ENCODE data around the gene ING2. TPM values are rescaled to one million over a fixed set of nuclear protein-coding genes. Genes with fewer than 3 reads are reported as not detected.

Gene ING2
- total and polyA plus RNA-seq, 11 donors, result 2.9 to 10.9 (median 5.4) TPM

DNA sequence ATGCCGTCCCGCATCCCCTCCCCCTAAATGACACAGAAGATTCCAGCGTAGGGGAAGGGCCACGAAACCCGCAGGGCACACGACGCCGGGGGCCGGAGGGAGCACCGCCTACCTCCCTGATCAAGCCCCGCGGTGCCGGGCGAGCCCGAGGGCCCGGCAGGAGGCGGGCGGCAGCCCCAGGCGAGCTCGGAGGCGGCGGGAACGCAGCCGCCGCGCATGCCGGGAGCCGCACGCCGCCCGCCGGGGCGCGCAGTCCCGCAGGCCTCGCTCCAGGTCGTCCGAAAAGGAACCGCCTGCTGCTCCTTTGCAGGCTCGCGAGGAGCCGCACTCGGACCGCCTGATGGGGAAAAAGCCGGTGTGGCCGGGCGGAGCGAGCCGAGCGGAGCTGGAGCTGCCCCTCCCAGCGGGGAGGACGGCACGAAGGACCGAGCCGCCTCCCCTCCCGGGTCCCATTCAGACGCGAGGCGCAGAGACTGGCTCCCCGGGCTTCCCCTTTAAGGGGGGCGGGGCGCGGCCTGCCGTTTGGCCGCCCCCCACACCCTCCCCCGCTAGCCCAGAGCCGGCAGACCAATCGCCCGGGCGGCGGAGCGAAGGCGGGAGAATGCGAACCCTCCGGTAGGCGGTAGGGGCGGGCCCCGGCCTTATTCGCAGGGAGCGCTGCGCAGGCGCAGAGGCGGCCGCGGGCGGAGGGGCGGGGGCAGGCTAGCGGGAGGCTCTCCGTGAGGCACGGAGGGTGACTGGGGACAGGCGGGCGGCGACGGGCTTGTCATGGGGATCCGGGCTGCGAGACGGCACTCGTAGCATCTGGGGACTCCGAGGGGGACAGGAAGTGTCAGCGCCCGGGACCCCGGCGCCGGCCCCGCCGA is 561 bp upstream of the ING2 start:
- Histone ChIP-seq H3K4me3 (peak overlapping the region; percentile 70 to 97 (median 90)), H3K27ac (peak overlapping the region; percentile 81 to 99 (median 96)), H3K4me1 (peaks cover 0 to 47% (median 12%) of the 10 kb centered on the region in 12 donors), H3K27me3 (no peaks in the 10 kb centered on the region), H3K9me3 (no peaks in the 10 kb centered on the region), H3K36me3 (no peaks in the 10 kb centered on the region)
- DNase-seq (peak; percentile 99 to 100 (median 99)), ATAC-seq (peak; percentile 95 to 98 (median 98))
- WGBS, 4 donors, result 0 to 1% (median 1%) methylated on average over 32 to 106 of the region's 106 CpGs
- intact Hi-C loops (cut with DNase I), result loop anchor here in 9 of 10 donors (1.0 to 10.0 kb wide), 4 partner anchors 60 to 155 kb away; partner anchors contain the start of genes RWDD4 (in 9 of the 9), TRAPPC11 (in 9 of the 9) and CDKN2AIP (in 1 of the 9)
- TF ChIP-seq, protein P1, sequence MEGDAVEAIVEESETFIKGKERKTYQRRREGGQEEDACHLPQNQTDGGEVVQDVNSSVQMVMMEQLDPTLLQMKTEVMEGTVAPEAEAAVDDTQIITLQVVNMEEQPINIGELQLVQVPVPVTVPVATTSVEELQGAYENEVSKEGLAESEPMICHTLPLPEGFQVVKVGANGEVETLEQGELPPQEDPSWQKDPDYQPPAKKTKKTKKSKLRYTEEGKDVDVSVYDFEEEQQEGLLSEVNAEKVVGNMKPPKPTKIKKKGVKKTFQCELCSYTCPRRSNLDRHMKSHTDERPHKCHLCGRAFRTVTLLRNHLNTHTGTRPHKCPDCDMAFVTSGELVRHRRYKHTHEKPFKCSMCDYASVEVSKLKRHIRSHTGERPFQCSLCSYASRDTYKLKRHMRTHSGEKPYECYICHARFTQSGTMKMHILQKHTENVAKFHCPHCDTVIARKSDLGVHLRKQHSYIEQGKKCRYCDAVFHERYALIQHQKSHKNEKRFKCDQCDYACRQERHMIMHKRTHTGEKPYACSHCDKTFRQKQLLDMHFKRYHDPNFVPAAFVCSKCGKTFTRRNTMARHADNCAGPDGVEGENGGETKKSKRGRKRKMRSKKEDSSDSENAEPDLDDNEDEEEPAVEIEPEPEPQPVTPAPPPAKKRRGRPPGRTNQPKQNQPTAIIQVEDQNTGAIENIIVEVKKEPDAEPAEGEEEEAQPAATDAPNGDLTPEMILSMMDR (IDR thresholded peaks at IDR 0.05), result peak in 8 of 12 donors; percentile 11 to 47 (median 20)
- TF ChIP-seq POLR2A (IDR thresholded peaks at IDR 0.05), result peak in 1 of 2 donors; percentile 69

- peak; percentile 53 to 70 (median 64) for ATAC-seq
- peak in 1 of 2 donors; percentile 45 for TF ChIP-seq POLR2A (IDR thresholded peaks at IDR 0.05)
- TF ChIP-seq, protein P1 (IDR thresholded peaks at IDR 0.05), result no peak
- 0 to 1% (median 1%) methylated on average over 12 to 80 of the region's 80 CpGs for whole genome bisulfite sequencing, 4 donors
Measured at GRCh38 chr4:183505611-183506388, 942 bp downstream of the ING2 start.

GRCh38 chr4:183506389-183506735 is 1.5 kb downstream of the ING2 start:
- Histone ChIP-seq H3K4me3 (peak overlapping the region; percentile 70 to 97 (median 90)), H3K36me3 (peaks cover 0 to 14% (median 12%) of the 10 kb centered on the region in 9 donors), H3K9me3 (no peaks in the 10 kb centered on the region), H3K27me3 (no peaks in the 10 kb centered on the region), H3K27ac (peak overlapping the region; percentile 81 to 99 (median 96)), H3K4me1 (peaks cover 0 to 39% (median 11%) of the 10 kb centered on the region in 12 donors)
- intact Hi-C loops (cut with DNase I), result loop anchor here in 7 of 10 donors (1.0 to 10.0 kb wide), 4 partner anchors 62 to 151 kb away; partner anchors contain the start of genes RWDD4 (in 5 of the 7), TRAPPC11 (in 5 of the 7) and CDKN2AIP (in 2 of the 7)
- ATAC-seq, result no peak
- no peak for DNase-seq
- WGBS, 4 donors, result 0 to 2% (median 0%) methylated on average over 11 to 14 of the region's 14 CpGs
- no peak for TF ChIP-seq POLR2A (IDR thresholded peaks at IDR 0.05)
- TF ChIP-seq, protein P1 (IDR thresholded peaks at IDR 0.05), result no peak

More at GRCh38 chr4:183505611-183506388, 942 bp downstream of the ING2 start:
- Histone ChIP-seq H3K27me3 (no peaks in the 10 kb centered on the region), H3K4me3 (peak overlapping the region; percentile 70 to 97 (median 90)), H3K27ac (peak overlapping the region; percentile 81 to 99 (median 96)), H3K4me1 (peaks cover 0 to 39% (median 11%) of the 10 kb centered on the region in 12 donors), H3K36me3 (peaks cover 0 to 8% (median 6%) of the 10 kb centered on the region in 9 donors), H3K9me3 (no peaks in the 10 kb centered on the region)
- peak; percentile 88 to 92 (median 91) for DNase-seq
- intact Hi-C loops (cut with DNase I), result loop anchor here in 8 of 10 donors (1.0 to 10.0 kb wide), 5 partner anchors 61 to 153 kb away; partner anchors contain the start of genes RWDD4 (in 7 of the 8), TRAPPC11 (in 7 of the 8) and CDKN2AIP (in 2 of the 8)
